Activated CD8-positive, alpha-beta memory T cell treated with anti-CD3 and anti-CD28 coated beads, Interleukin-2, amount 50 U/mL, for 24 hours (primary cell): ENCODE results near the gene CPA1.
A peak's percentile ranks its signal among the peaks of the same experiment; 100 is the strongest.

Experiments used
- DNase-seq: peaks from one replicate; pipeline ENCODE4 v3.0.0-alpha.2; 2020; ENCODE audit errors: extremely low read depth

The CPA1 gene

DNA sequence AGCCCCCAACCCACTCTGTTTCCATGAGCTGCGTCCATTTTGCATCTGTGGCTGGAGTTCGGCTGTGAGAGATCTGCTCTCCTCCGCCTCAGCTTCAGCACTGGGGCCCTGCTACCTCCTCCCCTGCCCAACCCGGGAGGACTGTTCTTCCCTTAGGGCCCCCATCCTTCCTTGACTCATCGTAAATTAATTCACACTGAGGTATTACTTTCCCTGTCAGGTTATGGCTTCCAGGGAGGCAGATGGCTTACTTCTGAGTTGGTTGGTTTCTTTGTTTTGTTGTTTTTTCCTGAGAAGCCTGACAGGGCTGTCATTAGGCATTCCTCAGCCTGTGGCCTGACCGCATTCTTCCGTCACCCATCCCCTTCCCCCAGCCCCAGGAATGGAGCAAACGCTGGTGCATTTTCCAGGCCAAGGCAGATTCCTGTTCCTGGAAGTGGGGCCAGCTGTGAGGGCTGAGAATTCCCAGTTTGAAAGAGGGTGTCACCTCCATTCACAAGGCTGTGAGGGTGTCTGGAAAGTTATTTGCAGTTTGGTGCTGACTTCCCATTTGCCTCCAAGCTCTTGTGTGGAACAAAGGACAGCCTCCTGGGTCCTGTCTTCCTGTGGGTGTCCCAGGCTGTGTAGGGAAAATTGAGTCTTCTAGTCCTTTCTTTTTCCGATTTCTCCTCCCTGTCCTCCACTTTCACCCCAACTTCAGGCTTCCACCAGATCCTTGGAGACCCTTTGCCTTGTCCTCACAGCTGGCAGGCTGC, 24.0 kb upstream of the CPA1 start:
- no peak for DNase-seq

DNA sequence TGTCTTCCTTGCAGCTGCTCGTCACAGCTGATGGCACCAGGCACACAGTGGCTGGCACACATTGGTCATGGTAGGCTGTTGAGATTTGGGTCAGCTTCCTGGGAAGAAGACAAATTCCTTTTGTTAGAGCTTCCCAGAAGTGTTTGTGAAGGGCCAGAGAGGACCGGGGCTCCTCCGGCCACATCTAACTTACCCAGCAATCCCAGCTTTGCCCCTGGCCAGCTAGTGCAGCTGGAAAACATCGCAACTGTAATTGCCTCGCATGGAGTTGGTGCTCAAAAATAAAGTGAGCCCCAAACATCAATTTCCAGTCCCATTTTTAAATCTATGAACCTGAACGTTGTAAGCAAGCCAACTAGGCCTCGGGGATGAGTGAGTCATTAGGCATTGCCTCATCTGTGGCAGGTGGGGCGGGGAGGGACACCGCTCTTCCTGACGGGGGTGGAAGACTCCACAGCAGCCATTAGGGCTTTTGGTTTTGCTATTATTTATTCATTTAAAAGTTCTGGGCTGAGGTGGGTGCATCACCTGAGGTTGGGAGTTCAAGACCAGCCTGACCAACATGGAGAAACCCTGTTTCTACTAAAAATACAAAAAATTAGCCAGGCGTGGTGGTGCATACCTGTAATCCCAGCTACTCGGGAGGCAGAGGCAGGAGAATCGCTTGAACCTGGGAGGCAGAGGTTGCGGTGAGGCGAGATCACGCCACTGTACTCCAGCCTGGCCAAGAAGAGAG, 23.2 kb upstream of the CPA1 start:
- no peak for DNase-seq

DNA sequence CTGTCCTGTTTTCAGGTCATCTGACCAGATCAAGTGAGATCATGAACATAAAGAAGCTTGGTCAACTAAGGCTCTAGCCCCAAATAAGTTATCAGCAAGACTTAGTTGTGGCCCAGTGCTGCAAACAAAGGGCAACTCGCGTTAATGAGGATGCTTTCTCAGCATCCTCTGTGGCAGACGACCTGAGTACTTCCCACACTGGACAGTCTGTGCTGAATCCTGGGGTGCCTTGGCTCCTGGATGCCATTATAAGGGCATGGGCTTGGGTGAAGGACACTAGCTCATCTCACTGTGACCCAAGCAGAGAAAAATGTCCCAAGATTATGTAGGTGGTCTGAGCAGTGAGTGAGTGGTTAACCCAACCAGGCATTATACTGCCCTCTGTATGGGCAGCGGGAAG, 21.8 kb upstream of the CPA1 start:
- no peak for DNase-seq

DNA sequence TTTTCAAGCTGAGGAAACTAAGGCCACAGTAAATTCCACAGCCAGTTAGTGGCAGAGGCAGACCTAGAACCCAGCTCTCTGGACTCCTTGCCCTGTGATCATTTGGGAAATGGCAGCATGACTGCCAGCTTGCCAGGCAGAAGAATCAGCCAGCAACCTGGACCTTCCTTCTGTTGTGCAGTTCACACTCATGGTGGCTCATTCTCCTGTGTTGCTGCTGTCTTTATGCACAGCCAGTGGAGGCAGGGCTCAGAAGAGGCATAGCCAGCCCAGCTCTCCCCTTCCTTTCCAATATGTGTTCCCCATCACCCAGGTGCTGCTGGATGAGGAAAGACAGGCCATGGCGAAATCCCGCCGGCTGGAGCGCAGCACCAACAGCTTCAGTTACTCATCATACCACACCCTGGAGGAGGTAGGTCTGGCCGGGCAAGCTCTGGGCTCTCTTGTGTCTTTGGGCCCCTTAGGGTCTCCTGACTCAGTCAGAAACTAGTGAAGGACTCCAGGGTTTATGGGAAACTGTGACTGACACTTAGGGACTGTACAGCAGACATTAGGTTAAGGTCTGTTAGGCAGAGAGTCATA, 20.9 kb upstream of the CPA1 start:
- no peak for DNase-seq

DNA sequence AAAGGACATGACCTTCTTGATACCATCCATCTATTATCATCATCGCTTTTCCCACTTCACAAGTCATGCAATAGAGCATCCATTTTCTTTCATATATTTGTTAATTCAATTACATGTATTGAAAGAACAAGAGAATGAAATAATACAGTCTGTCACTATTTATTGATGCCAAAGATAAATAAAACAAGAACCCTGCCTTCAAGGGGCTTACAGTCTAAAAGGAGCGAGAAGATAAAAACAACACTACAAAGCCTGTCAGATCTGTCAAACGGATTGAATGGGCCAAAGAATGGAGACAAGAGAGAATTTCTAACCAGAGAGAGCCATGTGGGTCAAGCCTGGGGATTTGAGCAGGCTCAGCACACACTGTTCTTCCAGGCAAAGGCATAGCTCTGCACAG, 19.8 kb upstream of the CPA1 start:
- DNase-seq: no peak

DNA sequence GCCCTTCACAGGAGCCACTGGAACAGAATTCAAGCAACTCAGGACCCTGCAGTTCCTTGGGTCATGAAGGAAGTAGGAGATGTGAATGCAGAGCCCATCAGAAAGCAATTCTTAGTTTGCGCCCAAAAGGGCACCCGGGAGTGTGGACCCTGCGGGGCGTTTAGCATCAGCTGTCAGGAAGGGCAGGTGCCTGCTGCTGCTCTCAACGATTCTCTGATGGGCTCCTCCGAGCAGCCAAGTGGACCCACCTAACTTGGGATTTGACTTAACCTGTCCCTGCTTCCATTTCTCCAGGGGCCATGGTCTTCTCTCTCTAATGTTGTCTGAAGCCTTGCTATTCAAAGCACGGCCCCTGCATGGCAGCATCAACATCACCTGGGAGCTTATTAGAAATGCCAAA, 18.6 kb upstream of the CPA1 start:
- no peak for DNase-seq

DNA sequence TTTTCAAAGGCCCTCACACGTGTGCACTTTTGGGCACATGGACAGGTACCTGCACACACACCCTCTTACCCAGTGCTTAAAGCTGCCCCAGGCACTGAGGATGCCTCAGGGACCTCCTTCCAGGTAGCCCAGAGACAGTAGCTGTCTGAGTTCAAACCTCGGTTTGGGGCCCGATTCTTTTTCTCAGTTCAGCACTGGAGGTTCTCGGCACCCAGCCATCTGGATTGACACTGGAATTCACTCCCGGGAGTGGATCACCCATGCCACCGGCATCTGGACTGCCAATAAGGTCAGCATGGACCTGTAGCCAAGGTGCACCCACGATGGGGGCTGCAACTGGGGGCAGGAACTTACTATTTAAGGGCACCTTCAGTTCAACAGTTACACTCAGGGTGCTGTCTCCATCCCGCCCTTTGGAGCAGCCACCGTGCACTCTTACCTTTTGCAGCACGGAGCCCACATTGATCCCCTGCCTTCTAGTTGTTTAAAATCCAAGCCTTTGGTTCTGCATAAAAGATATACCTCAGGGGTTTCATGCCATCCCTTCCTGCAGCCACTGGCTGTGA, 18.0 kb upstream of the CPA1 start:
- no peak for DNase-seq

DNA sequence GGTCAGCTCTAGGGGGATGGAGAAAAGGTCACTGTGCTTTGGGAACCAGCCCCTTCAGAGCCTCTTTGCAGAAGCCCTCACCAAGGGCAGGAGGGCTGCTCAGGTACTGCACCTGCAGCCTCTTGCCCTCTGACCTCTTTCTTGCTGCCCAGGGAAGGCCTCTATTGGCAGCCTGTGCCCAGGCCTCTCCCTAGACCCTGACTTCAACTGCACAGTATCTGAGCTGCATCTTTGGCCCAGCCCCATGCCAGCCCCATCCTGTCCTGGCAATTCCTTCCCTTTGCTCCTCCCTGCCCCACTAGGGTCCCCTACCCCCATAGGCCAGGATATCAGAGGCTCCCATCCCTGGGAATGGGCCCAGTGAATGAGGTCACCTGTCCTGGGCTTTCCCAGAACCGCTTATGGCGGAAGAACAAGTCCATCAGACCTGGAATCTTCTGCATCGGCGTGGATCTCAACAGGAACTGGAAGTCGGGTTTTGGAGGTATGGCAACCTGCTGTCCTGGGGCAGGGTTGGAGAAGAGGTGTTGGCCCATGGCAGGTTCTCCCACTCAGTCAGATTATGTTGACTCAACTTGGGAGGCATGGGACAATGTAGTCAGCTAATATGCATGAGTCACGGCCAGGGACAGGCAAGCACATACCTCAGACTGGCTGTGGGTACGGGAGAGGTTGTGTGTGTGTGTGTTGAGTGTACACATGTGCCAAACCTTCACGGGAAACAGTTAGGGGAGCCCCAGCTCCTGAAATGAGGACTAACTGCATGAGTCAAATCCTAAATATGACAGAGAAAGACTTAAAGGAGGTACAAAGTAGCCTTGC, 17.1 kb upstream of the CPA1 start:
- DNase-seq: peak; percentile 15

DNA sequence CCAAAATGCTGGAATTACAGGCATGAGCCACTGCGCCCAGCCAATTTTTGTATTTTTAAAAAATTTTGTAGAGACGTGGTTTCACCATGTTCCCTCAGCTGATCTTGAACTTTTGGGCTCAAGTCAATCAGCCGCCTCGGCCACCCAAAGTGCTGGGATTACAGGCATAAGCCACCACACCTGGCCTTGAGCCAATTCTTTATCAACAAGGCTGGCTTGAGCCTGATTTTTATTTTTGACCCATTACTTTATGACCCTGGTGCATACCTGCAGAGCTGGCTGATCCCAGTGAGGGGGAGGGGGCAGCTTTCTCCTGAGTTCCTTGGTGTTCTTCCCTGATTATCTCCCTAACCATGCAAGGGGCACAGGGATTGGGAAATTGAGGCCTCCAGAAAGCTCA, 15.8 kb upstream of the CPA1 start:
- no peak for DNase-seq

DNA sequence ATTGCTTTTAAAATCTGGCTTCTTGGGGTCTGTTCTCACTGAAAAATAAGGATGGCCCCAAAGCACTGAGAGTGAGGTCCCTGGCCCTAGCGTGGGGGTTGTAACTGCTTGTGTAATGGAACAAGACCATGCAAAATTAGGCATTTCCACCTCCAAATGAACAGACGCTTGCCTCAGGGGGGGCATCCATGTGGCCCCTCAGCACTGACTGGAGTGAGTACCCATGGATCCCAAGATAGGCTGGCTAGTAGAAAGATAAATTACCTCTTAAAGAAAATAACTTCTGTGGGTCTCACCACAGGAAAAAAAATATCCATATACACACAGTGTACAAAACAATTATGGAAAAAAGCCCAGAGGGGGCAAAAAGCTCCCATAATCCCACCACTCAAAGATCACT, 15.2 kb upstream of the CPA1 start:
- DNase-seq: no peak

DNA sequence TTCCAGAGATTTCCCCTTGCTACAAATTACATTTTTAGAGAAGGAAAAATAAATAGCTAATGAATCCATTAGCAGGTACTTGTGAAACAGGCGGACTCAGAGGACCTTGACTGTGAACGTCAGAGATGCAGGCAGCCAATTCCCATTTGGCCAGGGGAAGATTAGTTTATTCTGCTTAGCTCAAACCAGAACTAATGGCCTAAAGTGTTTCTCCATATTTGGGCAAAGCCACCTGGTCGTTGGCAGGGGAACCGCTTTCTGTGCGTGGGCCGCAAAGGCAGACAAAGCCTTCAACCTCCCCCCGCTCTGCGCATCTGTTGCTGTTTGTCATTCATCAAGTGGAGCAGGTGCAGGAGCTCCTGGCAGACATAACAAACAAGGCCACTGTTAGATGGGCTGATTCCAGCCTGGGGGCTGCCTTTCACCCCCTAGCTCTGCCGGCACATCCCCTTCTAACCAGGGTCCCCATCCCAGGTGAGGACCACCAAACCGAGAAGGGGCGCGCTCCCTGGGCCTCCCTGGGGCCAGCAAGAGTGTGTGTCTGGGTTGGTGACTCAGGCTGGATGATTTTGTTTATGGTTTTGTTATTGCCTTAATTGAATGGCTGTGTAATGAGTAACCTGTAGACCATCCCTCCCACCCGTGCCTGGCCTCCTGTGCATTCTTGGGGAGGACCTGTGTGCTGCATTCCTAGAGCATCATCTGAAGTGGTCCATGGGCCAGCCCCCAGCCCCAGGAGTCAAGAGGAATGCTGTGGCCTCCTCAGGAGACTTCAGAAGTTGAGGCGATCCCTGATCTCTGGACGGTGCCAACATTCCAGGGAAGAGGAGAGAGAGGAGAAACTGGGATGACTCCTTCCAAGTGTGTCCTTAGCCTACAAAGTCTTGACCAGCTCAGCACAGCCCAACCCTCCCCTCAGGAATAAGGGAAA, 14.5 kb upstream of the CPA1 start:
- DNase-seq: no peak

DNA sequence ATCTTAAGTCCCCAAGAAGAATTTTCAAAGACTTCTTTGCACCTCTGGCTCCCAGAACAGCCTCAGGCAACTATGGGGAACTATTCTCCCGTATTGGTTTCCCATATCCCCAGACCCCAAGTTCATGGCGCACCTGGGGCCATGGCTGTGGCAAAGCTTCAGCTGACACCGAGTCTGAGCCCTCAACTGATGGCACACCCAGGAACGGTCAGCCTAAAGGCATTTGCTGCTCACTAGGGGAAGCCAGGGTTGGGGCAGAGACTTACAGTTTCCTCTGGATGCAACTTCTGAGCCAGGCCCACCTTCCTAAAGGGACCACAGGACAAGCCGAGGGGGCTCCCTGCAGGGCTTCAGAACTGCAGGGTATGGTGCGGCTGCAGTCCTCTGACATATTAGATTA, 13.7 kb upstream of the CPA1 start:
- no peak for DNase-seq

DNA sequence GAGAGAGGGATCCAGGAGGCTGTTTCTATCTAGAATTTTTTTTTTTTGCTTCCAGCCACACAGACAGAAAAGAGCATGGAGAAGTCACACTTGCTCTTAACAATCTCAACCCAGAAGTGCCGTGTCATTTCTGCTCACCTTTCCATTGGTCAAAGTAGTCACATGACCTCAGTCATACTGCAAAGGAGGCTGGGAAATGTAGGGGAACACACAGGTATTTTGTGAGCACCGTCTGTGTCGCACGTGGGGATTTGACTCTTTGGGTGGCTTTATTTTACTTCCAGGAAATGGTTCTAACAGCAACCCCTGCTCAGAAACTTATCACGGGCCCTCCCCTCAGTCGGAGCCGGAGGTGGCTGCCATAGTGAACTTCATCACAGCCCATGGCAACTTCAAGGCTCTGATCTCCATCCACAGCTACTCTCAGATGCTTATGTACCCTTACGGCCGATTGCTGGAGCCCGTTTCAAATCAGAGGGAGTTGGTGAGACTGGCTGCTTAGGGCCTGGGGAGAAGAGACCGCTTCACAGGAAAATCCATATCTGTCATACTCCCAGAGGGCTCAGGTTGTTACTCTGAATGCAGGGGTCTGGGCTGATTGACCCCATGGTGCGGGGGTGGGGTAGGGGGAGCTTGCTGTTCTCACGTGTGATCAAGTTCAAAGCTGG, 13.1 kb upstream of the CPA1 start:
- no peak for DNase-seq

DNA sequence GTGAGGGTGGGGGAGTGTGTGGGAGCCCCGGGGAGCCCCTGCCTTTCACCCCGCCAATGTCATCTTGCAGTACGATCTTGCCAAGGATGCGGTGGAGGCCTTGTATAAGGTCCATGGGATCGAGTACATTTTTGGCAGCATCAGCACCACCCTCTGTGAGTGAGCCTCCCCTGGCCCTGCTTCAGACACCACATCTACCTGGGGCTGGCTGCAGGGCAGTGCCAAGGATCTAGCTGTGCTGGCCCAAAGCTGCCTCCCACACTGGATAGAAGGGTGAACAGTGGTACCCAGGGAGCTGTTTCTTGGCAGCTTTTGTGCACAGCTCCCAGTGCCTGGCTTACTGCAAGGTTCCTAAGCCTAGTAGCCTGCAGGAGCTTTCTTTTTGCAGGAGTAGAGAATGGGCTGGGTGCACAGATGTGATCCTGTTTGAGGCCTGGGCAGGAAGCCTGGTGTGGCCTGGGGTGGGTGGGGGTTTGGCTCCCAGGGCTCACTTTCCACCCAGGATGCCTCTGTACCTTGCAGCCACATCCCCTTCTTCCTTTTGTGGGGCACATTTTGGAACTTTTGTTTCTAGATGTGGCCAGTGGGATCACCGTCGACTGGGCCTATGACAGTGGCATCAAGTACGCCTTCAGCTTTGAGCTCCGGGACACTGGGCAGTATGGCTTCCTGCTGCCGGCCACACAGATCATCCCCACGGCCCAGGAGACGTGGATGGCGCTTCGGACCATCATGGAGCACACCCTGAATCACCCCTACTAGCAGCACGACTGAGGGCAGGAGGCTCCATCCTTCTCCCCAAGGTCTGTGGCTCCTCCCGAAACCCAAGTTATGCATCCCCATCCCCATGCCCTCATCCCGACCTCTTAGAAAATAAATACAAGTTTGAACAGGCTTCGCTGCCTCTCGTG, 12.2 kb upstream of the CPA1 start:
- DNase-seq: no peak

DNA sequence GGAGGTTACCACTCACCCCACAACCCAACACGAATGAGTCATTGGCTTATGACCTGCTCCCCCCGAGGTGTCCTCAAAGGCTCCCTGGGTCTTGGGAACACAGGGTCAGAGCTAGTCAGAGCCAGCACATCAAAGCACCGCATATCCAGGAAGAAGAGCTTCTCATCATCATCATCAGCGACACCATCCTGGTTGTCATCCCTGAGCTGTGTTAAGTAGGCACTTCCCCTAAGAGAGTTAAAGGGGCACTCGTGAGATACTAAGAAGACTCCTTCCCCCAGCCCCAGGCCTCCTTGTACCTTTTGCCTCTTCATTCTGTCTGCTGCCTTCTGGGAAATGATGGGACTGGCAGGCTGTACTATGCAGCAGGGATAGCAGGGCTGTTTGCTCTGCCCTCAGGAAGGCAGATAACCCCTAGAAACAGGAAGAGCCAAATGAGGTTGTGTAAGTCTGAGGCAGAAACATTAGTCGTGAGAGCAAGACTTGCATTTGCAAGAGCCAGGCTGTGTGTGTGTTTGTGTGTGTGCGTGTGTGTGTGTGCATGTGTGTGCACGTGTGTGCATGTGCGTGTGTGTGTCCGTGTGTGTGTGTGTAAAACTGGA, 11.1 kb upstream of the CPA1 start:
- no peak for DNase-seq

DNA sequence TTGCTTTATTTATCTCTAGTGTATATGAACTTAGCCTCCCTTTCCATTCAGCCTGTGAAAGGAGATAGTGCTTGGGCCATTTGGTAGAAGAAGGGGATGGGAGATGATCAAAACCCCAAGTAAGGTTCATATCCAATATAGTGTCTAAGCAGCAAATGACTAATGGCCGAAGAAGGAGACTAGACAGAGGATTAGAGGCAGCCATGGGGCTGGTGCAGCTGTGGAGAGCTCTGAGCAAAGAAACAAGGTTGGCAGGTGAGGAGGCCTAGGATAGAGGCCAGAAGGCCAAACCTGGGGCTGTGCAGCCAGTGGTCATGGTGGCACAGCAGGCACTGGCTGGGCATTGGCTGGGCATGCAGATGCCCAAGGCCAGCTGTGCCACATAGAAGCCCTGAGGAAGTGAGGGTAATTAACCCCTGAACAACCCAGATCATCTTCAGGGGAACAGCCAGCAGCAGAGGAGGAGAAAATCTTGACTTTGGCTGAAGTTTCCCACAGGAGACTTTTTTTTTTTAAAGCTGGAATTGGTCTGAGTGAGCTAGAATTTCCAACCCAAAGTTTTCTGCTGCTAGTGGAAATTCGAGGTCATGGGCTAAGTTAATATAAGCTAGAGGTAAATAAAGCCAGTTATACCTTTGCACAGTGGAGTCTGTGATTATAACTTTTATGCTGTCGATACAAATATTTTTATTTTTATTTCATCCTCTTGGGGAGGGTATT, 10.3 kb upstream of the CPA1 start:
- no peak for DNase-seq

DNA sequence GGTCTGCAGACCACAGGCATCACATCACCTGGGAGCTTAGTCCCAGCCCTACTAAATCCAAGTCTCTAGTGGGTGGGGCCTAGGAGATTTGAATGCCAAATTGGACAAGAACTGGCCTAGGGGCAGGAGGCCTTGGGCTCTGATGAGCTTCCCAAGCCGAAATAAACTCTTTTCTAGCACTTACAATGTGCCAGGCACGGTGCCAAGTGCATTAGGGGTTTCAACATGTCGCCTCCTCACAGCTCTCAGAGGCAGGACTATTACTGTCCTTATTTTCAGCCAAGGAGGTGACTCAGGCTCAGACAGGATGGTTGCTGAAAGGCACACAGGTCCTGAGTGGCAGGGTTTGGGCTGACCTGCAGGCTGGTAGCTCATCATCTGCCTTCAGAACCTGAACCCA, 9.2 kb upstream of the CPA1 start:
- no peak for DNase-seq
